T-helper 2 cell treated with Interferon-gamma antibody and Interleukin-4, amounts not matched to agents 5 μg/mL and 100 μg/mL, for 36 hours (primary cell): ENCODE results near the gene GRIK2.

Experiments
- DNase-seq: peaks from one replicate; pipeline ENCODE4 v3.0.0; 2021; ENCODE audit warnings: low spot score
- H3K27ac Mint-ChIP-seq: one replicate; pipeline ENCODE4 v1.8.0; 2021; ENCODE audit warnings: mild to moderate bottlenecking, mixed read lengths
- H3K27me3 Mint-ChIP-seq: one replicate; pipeline ENCODE4 v1.8.0; 2021; ENCODE audit warnings: low read depth, mixed read lengths
- H3K36me3 Mint-ChIP-seq: one replicate; pipeline ENCODE4 v1.8.0; 2021; ENCODE audit warnings: low read depth, mixed read lengths
- H3K4me1 Mint-ChIP-seq: one replicate; pipeline ENCODE4 v1.8.0; 2021; ENCODE audit warnings: low read depth, mixed read lengths
- H3K4me3 Mint-ChIP-seq: one replicate; pipeline ENCODE4 v1.8.0; 2022; ENCODE audit warnings: mild to moderate bottlenecking, moderate library complexity, mixed read lengths
- H3K9me3 Mint-ChIP-seq: one replicate; pipeline ENCODE4 v1.8.0; 2021; ENCODE audit warnings: mixed read lengths

Gene GRIK2

DNA sequence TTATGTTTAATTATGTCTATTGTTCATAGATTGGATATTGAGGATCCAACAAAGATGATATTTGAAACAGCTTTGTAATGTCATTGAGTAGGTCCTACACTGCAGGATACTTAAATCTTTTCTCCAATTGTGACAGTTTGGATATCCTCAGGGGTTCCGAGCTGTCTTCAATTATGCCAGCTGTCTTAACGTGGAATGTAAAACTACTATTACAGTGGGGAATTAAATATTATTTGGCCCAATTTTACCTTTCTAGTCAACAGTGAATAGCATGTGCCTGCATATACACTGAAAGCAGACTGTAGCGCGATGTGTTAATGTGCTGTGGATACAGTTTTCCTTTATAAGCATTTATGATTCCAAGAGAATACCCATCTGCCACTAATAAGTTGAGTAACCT lies 156.9 kb downstream of the GRIK2 start:
- DNase-seq = no peak
- Mint-ChIP-seq H3K27me3 (no peaks in the 10 kb centered on the region), H3K36me3 (no peaks in the 10 kb centered on the region), H3K4me1 (no peaks in the 10 kb centered on the region), H3K9me3 (peaks cover 9% of the 10 kb centered on the region), H3K27ac (no peak overlapping the region), H3K4me3 (no peak overlapping the region)

DNA sequence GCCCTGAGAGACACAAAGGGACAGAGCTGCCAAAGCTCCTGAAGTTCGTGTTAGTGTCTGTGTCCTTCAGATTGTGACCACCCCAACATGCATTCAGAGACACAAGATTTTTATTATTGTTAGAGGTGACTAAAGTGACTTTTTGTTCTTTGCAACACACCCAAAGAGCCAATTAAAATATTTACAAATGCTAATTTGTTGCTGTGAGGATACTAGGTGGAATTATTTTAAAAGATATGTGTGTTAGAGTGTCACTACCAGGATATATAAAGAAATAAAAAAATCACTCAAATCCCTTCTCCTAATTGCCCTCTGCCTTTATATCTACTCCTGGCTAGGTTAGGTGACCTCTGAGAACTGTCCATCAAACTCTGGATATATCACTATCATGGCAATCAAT lies 160.7 kb downstream of the GRIK2 start:
- Mint-ChIP-seq H3K27ac (no peak overlapping the region), H3K4me1 (no peaks in the 10 kb centered on the region), H3K36me3 (no peaks in the 10 kb centered on the region), H3K27me3 (no peaks in the 10 kb centered on the region), H3K9me3 (peaks cover under 1% of the 10 kb centered on the region), H3K4me3 (no peak overlapping the region)
- DNase-seq = no peak

DNA sequence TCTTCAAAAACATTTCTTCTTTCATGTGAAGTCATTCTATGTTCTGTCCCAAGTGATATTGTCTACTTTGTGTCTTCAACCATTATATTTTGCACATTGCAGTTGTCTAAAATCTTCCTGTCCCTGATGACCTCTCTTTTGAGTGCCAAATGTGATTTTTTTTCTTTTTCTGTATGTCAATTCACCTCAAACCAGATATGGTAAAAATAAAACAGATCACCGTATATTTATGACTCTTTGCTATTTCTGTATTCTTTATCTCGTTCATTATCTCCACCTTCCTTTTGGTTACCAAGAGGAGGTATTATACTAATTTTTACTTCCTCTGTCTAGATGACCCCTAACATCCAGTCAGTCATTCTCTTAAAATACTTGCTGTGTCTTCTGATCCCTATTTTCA lies 165.2 kb downstream of the GRIK2 start:
- no peaks in the 10 kb centered on the region for H3K4me1 Mint-ChIP-seq
- no peaks in the 10 kb centered on the region for H3K36me3 Mint-ChIP-seq
- no peaks in the 10 kb centered on the region for H3K9me3 Mint-ChIP-seq
- H3K27me3 Mint-ChIP-seq = no peaks in the 10 kb centered on the region
- no peak for DNase-seq
- no peak overlapping the region for H3K4me3 Mint-ChIP-seq
- H3K27ac Mint-ChIP-seq = no peak overlapping the region

DNA sequence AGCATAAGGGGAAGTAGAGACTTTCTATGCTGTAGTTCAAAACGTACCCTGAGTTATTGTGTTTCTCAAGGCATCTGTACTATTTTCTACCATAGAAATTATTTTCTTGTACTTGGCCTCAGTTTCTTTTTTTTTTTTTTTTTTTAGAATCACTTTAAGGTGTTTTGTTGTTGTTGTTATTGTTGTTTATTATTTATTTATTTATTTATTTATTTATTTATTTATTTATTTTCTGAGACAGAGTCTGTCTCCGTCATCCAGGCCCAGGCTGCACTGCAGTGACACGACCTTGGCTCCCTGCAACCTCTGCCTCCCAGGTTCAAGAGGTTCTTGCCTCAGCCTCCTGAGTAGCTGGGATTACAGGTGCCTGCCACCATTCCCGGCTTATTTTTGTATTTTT lies 179.1 kb downstream of the GRIK2 start:
- Mint-ChIP-seq H3K36me3 (no peaks in the 10 kb centered on the region), H3K27ac (no peak overlapping the region), H3K4me3 (no peak overlapping the region), H3K27me3 (no peaks in the 10 kb centered on the region), H3K9me3 (no peaks in the 10 kb centered on the region), H3K4me1 (no peaks in the 10 kb centered on the region)
- no peak for DNase-seq

DNA sequence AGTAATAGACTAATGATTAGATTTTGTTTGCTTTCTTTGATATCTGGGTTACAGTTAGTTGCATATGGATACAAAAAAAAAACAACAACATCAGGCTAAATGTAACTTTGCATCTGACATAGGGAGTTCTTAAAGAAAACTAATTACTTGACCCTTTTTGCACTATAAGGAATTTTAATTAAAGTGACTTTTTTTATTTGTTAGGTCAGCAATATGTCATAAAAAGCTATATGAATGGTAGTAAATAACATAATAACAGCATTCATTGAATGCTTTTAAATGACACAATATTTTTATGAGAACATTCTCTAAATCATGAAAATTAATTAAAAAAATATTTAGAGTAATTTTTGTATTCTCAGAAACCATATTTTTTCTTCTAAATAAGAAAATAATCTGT lies 183.6 kb downstream of the GRIK2 start:
- Mint-ChIP-seq H3K4me3 (no peak overlapping the region), H3K9me3 (peaks cover 3% of the 10 kb centered on the region), H3K27me3 (no peaks in the 10 kb centered on the region), H3K4me1 (no peaks in the 10 kb centered on the region), H3K27ac (no peak overlapping the region), H3K36me3 (no peaks in the 10 kb centered on the region)
- DNase-seq = no peak

DNA sequence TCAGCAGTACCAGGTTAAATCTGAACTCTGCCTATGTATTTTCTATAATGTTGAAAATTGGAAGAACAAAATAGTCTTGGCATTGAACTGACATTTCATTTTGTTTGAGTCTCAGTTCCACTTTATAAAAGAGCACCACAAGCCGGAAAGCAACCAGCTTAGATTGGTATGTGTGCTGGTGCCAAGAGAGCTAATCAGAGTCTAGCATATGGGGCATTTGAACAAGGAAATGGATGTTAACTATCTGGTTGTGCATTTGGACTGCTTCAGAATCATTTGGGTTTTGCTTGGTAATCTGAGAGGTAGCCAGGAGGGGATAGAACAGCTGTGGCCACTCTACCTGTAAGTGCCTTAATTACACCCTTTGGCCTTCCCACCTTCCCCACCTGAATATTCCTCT lies 184.8 kb downstream of the GRIK2 start:
- peaks cover 3% of the 10 kb centered on the region for H3K9me3 Mint-ChIP-seq
- no peaks in the 10 kb centered on the region for H3K4me1 Mint-ChIP-seq
- H3K36me3 Mint-ChIP-seq = no peaks in the 10 kb centered on the region
- no peak overlapping the region for H3K4me3 Mint-ChIP-seq
- DNase-seq = no peak
- H3K27ac Mint-ChIP-seq = no peak overlapping the region
- H3K27me3 Mint-ChIP-seq = no peaks in the 10 kb centered on the region

DNA sequence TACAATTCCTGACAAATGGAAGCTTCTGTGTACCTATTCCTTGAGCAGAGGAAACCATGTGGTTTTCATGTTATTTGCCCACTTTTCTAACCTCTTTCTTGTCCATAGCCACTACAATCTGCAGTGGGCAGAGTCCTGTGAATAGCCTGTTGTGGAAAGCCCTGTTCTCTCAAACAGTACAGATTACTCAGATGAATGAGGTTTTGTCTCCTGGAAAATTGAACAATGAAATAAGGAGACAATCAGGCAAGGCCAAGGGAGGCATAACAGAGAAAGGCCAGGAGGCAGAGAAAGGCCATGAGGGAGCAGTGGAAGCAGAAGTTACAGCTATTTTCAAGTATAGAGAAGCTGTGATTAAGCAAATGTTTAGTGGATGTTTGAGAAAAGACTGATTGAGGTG lies 189.3 kb downstream of the GRIK2 start:
- Mint-ChIP-seq H3K27me3 (no peaks in the 10 kb centered on the region), H3K9me3 (peaks cover 3% of the 10 kb centered on the region)

DNA sequence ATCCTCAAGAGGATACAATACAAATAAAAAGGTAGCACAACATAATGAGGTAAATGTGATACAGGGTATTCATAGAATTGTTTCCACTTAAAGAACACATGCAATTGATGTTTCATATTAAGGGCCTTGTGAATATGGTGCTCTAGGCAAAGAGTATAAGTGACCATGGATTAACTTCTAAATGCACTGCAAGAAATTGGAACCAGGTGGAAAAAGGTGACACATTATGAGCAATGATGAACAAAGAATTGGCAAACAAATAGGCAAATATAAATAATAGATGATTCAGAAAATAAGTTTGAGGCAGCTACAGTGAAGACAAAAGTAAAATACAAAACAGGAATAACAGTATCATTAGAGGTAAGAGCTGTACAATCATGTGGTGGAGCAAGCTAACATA lies 192.0 kb downstream of the GRIK2 start:
- no peak overlapping the region for H3K27ac Mint-ChIP-seq
- H3K9me3 Mint-ChIP-seq = peaks cover 3% of the 10 kb centered on the region
- H3K4me1 Mint-ChIP-seq = no peaks in the 10 kb centered on the region
- no peaks in the 10 kb centered on the region for H3K27me3 Mint-ChIP-seq
- H3K4me3 Mint-ChIP-seq = no peak overlapping the region
- no peak for DNase-seq
- H3K36me3 Mint-ChIP-seq = no peaks in the 10 kb centered on the region

More for the DNA sequence above, 189.3 kb downstream of the GRIK2 start:
- Mint-ChIP-seq H3K36me3 (no peaks in the 10 kb centered on the region), H3K27ac (no peak overlapping the region), H3K4me1 (no peaks in the 10 kb centered on the region), H3K4me3 (no peak overlapping the region)
- DNase-seq = no peak

DNA sequence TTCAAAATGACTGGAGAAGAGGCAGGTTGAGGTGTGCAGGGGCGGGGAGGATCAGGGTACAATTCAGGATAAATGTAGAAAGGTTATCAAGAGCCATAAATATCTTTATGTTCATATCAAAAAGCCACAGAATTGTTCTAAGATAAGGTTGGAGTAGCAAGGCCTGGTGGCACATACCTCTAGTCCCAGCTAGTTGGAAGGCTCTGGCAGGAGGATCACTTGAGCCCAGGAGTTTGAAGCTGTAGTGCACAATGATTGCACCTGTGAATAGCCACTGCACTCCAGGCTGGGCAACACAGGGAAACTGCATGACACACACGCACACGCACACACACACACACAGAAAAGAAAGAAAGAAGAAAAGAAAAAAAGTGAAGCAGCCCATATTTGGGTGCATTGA lies 194.8 kb downstream of the GRIK2 start:
- Mint-ChIP-seq H3K27me3 (no peaks in the 10 kb centered on the region), H3K27ac (no peak overlapping the region), H3K9me3 (no peaks in the 10 kb centered on the region), H3K4me3 (no peak overlapping the region), H3K4me1 (no peaks in the 10 kb centered on the region), H3K36me3 (no peaks in the 10 kb centered on the region)
- no peak for DNase-seq

DNA sequence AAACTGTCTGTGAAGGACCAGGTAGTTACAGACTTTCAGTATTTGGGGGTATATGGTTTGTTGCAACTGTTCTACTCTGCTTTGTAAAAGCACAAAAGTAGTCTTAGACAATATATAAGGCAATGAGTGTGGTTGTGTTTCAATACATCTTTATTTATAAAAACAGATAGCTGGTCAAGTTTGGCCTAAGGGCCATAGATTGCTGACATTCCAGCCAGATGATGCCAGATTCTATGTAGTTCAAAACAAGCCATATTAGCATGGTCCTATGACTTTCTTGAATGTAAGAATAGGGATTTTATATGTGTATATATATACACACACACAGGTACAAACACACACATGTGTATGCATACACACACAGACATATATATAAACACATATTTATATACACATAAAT lies 201.8 kb downstream of the GRIK2 start:
- Mint-ChIP-seq H3K27me3 (no peaks in the 10 kb centered on the region), H3K4me3 (no peak overlapping the region), H3K27ac (no peak overlapping the region), H3K9me3 (no peaks in the 10 kb centered on the region), H3K4me1 (no peaks in the 10 kb centered on the region), H3K36me3 (no peaks in the 10 kb centered on the region)
- no peak for DNase-seq

DNA sequence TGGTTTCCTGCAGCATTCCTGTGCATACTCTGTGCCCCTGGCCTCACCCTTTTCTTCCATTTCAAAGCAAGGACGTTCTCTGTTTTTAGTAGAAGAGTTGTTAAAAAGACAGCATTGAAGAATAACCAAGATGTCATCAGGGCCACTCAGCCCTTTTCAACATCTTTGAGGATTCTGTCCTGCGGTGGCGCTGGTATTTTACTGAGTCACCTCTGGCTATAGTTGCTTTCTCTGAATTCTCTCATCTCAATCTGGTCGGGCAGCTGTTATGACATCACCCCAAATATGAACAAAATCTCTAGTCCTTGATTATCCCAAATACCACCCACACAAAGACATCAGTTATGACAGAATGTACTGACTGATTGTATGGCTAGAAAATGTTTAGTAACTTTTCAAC lies 204.2 kb downstream of the GRIK2 start:
- H3K4me3 Mint-ChIP-seq = no peak overlapping the region
- no peak overlapping the region for H3K27ac Mint-ChIP-seq
- H3K4me1 Mint-ChIP-seq = no peaks in the 10 kb centered on the region
- no peaks in the 10 kb centered on the region for H3K36me3 Mint-ChIP-seq
- DNase-seq = no peak
- H3K27me3 Mint-ChIP-seq = no peaks in the 10 kb centered on the region
- no peaks in the 10 kb centered on the region for H3K9me3 Mint-ChIP-seq

DNA sequence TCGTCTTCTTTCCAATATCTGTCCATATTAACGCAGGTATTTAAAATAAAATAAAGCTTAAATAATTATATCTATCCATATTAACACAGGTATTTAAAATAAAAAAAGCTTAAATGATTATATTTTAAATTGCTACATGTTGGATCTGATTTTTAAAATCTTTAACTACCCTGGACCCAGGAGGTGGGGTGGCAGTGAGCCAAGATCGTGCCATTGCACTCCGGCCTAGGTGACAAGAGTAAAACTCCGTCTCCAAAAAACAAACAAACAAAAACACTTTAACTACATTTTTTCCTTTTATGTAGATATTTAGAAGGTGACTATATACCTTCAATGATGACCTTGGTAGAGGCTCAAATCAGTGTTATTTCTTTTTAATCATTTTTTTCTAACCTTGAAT lies 211.9 kb downstream of the GRIK2 start:
- Mint-ChIP-seq H3K4me3 (no peak overlapping the region), H3K36me3 (no peaks in the 10 kb centered on the region), H3K27ac (no peak overlapping the region), H3K27me3 (no peaks in the 10 kb centered on the region), H3K9me3 (no peaks in the 10 kb centered on the region), H3K4me1 (no peaks in the 10 kb centered on the region)
- no peak for DNase-seq

DNA sequence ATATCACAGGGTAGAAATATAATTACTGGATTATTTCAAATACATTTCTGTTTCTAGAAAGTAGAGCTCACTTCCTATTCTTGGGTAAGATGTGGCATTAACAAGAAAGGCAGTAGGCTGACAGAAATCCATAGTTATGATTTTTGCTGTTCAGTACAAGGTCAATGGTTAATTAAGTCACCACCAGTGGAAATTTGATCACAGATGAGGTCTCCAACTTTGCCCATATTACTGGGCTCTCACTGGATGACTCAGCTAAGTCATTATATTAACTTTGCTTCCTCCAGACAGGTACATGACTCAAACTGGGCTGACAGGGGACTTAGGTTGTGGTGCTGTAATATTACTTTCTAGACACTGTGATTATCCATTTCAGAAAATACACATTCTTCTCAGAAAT lies 212.4 kb downstream of the GRIK2 start:
- no peaks in the 10 kb centered on the region for H3K36me3 Mint-ChIP-seq
- H3K27ac Mint-ChIP-seq = no peak overlapping the region
- H3K4me1 Mint-ChIP-seq = no peaks in the 10 kb centered on the region
- H3K9me3 Mint-ChIP-seq = no peaks in the 10 kb centered on the region
- DNase-seq = no peak
- no peaks in the 10 kb centered on the region for H3K27me3 Mint-ChIP-seq
- no peak overlapping the region for H3K4me3 Mint-ChIP-seq

DNA sequence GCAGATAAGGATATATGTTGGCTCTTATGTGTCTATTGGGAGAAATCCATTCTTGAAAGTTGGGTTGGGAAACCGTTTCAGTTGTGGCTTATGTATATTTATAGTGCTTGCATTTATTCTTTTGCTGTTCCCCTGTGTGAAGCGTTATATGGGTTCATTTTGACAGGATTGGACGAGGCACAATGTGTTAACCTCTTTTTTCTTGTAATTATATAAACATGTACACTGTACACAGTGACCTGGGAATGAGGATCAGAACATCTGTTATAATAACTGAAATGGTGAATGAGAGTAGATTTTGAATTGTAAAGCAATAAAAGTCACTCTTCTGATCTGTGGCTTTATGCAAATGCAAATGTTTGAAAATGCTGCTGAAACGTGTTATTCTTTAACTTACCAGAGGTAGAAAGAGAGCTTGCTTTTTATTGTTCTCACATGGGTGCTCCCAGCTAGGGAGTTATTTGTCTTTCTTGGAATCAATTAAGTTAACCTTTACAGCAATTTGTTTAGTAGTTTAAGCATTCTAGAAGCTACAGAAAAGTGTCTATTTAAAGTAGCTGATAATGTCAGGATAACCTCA lies 213.7 kb downstream of the GRIK2 start:
- no peaks in the 10 kb centered on the region for H3K9me3 Mint-ChIP-seq
- H3K27ac Mint-ChIP-seq = no peak overlapping the region
- H3K36me3 Mint-ChIP-seq = no peaks in the 10 kb centered on the region
- no peak overlapping the region for H3K4me3 Mint-ChIP-seq
- no peaks in the 10 kb centered on the region for H3K27me3 Mint-ChIP-seq
- no peak for DNase-seq
- H3K4me1 Mint-ChIP-seq = no peaks in the 10 kb centered on the region

DNA sequence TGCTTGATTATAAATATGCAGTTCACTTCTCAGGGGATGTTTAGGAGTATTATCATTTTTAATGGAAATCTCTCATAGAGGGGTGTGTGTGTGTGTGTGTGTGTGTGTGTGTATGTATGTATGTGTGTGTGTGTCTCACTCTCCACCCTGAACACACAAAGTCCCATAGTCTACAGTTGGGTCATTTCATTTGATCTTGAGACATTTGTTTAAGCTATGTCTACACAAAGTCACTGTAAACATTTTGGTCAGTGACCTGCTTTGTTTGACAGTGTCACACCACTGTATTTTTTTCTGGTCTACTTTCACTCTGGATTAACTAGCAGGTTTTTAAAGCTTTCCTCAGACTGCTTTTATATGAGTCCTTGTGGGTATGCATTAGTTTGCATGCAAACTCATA lies 215.2 kb downstream of the GRIK2 start:
- Mint-ChIP-seq H3K27me3 (no peaks in the 10 kb centered on the region), H3K27ac (no peak overlapping the region), H3K4me1 (no peaks in the 10 kb centered on the region), H3K4me3 (no peak overlapping the region), H3K9me3 (no peaks in the 10 kb centered on the region), H3K36me3 (no peaks in the 10 kb centered on the region)
- DNase-seq = no peak
